Adrenal gland (tissue), 5 donors: ENCODE measurements around the gene LDB2.

ENCODE experiments used
- CTCF ChIP-seq, 6 experiments: fragments of 450-650 bp in 4 of 6; fragments of 200-600 bp in 2 of 6; sonication (generic) in 1 of 6; IDR thresholded peaks; 1 replicate in 5 of 6; 2 replicates in 1 of 6; pipeline versions ENCODE4 v1.5.1 to v1.8.0; 2016 to 2021; ENCODE audit warnings: antibody characterized with exemption in 6 of 6, mild to moderate bottlenecking in 2 of 6, moderate library complexity in 1 of 6
- POLR2A ChIP-seq, 2 donors: fragments of 450-650 bp; IDR thresholded peaks; one replicate each; pipeline ENCODE4 v1.6.1; 2017; ENCODE audit warnings: antibody characterized with exemption in 2 of 2, mild to moderate bottlenecking in 2 of 2, moderate library complexity in 1 of 2
- donor health status: DM: no; HTN: no; CAD: no.

GRCh38 chr4:16717266-16717970 is 181.0 kb downstream of the LDB2 start:
- TF ChIP-seq POLR2A (IDR thresholded peaks at IDR 0.05) (no peak), CTCF (IDR thresholded peaks at IDR 0.05) (no peak)
